GM12878 (cell line): ENCODE measurements around the gene SP1. TPM values are rescaled to one million over a fixed set of nuclear protein-coding genes. Genes with fewer than 3 reads are reported as not detected.
A peak's percentile ranks its signal among the peaks of the same experiment; 100 is the strongest.

Experiments
- ASH2L ChIP-seq: fragments of 300-600, 200-600 bp; sonication (generic); IDR thresholded peaks from 2 replicates; pipeline ENCODE4 v1.6.1; 2017; ENCODE audit warnings: low read depth, mild to moderate bottlenecking, borderline replicate concordance
- ATF2 ChIP-seq: IDR thresholded peaks from 2 replicates; pipeline ENCODE4 v1.6.1; 2012; ENCODE audit warnings: low read length, inconsistent platforms
- CBX5 ChIP-seq: sonication (generic); IDR thresholded peaks from 2 replicates; pipeline ENCODE4 v1.6.1; 2016; ENCODE audit warnings: low read depth, moderate library complexity, mild to moderate bottlenecking, inconsistent platforms
- CHD1 ChIP-seq: IDR thresholded peaks from 2 replicates; pipeline ENCODE4 v1.6.1; 2012; ENCODE audit warnings: low read depth, low read length, improper control_type of control experiment
- CREB1 ChIP-seq: IDR thresholded peaks from 2 replicates; pipeline ENCODE4 v1.6.1; 2012; ENCODE audit warnings: low read depth, mild to moderate bottlenecking, inconsistent platforms
- E4F1 ChIP-seq: fragments of 450-650 bp; IDR thresholded peaks from 2 replicates; pipeline ENCODE4 v1.6.1; 2018; ENCODE audit warnings: borderline replicate concordance, mild to moderate bottlenecking; ENCODE audit not compliant: partially characterized antibody
- EED ChIP-seq: sonication (generic); IDR thresholded peaks from 2 replicates; pipeline ENCODE4 v1.6.1; 2016; ENCODE audit warnings: antibody characterized with exemption, low read depth
- MTA2 ChIP-seq: fragments of 450-650 bp; IDR thresholded peaks from 2 replicates; pipeline ENCODE4 v1.6.1; 2016; ENCODE audit warnings: low read depth, mild to moderate bottlenecking, moderate library complexity
- MYC ChIP-seq: IDR thresholded peaks from 2 replicates; pipeline ENCODE4 v1.6.1; 2011; ENCODE audit warnings: mild to moderate bottlenecking, low read length, moderate library complexity, inconsistent platforms; ENCODE audit not compliant: insufficient read depth, insufficient replicate concordance, insufficient read length, severe bottlenecking
- NFXL1 ChIP-seq: fragments of 450-650 bp; IDR thresholded peaks from 2 replicates; pipeline ENCODE4 v1.6.1; 2017; ENCODE audit warnings: antibody characterized with exemption, mild to moderate bottlenecking, borderline replicate concordance
- PAX8 ChIP-seq: fragments of 450-650 bp; IDR thresholded peaks from 2 replicates; pipeline ENCODE4 v1.6.1; 2017; ENCODE audit warnings: mild to moderate bottlenecking, moderate library complexity
- PBX3 ChIP-seq: IDR thresholded peaks from 2 replicates; pipeline ENCODE4 v1.6.1; 2011; ENCODE audit warnings: mild to moderate bottlenecking, low read depth, low read length, moderate library complexity; ENCODE audit not compliant: insufficient replicate concordance
- RBBP5 ChIP-seq: fragments of 200-600 bp; sonication (generic); conservative IDR thresholded peaks from 2 replicates; pipeline ENCODE4 v1.6.1; 2016
- SUZ12 ChIP-seq: fragments of 200-600 bp; sonication (generic); IDR thresholded peaks from one replicate; pipeline ENCODE4 v1.6.1; 2018; ENCODE audit warnings: antibody characterized with exemption, mild to moderate bottlenecking; ENCODE audit not compliant: unreplicated experiment
- TBL1XR1 ChIP-seq: IDR thresholded peaks from 2 replicates; pipeline ENCODE4 v1.6.1; 2012; ENCODE audit warnings: low read depth, low read length, improper control_type of control experiment
- TCF3 ChIP-seq: IDR thresholded peaks from 2 replicates; pipeline ENCODE4 v1.6.1; 2012; ENCODE audit warnings: low read depth, mild to moderate bottlenecking, low read length, borderline replicate concordance; ENCODE audit not compliant: insufficient read depth
- WRNIP1 ChIP-seq: IDR thresholded peaks from 2 replicates; pipeline ENCODE4 v1.6.1; 2011; ENCODE audit warnings: low read depth, low read length, improper control_type of control experiment, borderline replicate concordance
- ZBED1 ChIP-seq: IDR thresholded peaks from 2 replicates; pipeline ENCODE4 v1.6.1; 2016; ENCODE audit warnings: borderline replicate concordance
- ZNF274 ChIP-seq: IDR thresholded peaks from one replicate; pipeline ENCODE4 v1.8.0; 2011; ENCODE audit not compliant: insufficient read length, insufficient read depth
- ZNF384 ChIP-seq: IDR thresholded peaks from 2 replicates; pipeline ENCODE4 v1.6.1; 2012; ENCODE audit warnings: low read depth, mild to moderate bottlenecking, low read length, improper control_type of control experiment, borderline replicate concordance
- ZNF687 ChIP-seq: fragments of 450-650 bp; IDR thresholded peaks from 2 replicates; pipeline ENCODE4 v1.6.1; 2017; ENCODE audit warnings: mild to moderate bottlenecking, moderate library complexity
- polyA plus RNA-seq, 11 experiments: library from polyadenylated mRNA; depleted of rRNA in 4 of 11; unstranded in 6 of 11; stranded (reverse) in 5 of 11; fragments of >200 nt; fragmentation: Nextera tagmentation in 4 of 11; fragmentation: Illumina TruSeq in 1 of 11; extraction: Ambion mirVana in 4 of 11; extraction: Trizol in 1 of 11; gene quantifications; 1 replicate in 1 of 11; 2 replicates in 10 of 11; pipeline versions ENCODE4 v1.2.1 to v1.2.3, GENCODE V29; 2011 to 2016; ENCODE audit warnings: inconsistent platforms in 2 of 11, missing spikeins in 2 of 11, low read depth in 1 of 11
- total RNA-seq, 4 experiments: library from RNA; depleted of rRNA in 3 of 4; stranded (reverse); fragments of >200 nt in 3 of 4; fragmentation: Illumina TruSeq in 1 of 4; extraction: Trizol in 1 of 4; gene quantifications; 2 replicates each; pipeline versions ENCODE4 v1.2.1 to v1.2.3, GENCODE V29; 2013 to 2021

Gene SP1
- total and polyA plus RNA-seq, 10 of the 15 experiments (the other 5 are each of a cell fraction or from before 2014, with no cell fraction given) = 3.3 to 52.0 (median 25.2) TPM

- TF ChIP-seq E4F1 = peak; percentile 90
- no peak for TF ChIP-seq TBL1XR1
- TF ChIP-seq WRNIP1 = no peak
- peak; percentile 73 for TF ChIP-seq CREB1
- TF ChIP-seq MYC = no peak
- TF ChIP-seq ATF2 = no peak
- no peak for TF ChIP-seq CBX5
- TF ChIP-seq CHD1 = no peak
- no peak for TF ChIP-seq ZNF274
- no peak for TF ChIP-seq ZNF384
- no peak for TF ChIP-seq SUZ12
- 0 out of 2 replicates have a peak, but pooled peaks have one; percentile 69 for TF ChIP-seq ZNF687
- TF ChIP-seq TCF3 = 0 out of 2 replicates have a peak, but pooled peaks have one; percentile 10
- TF ChIP-seq ASH2L = no peak
- no peak for TF ChIP-seq RBBP5
- TF ChIP-seq MTA2 = 0 out of 2 replicates have a peak, but pooled peaks have one; percentile 8
- no peak for TF ChIP-seq EED
- TF ChIP-seq NFXL1 = no peak
- peak; percentile 94 for TF ChIP-seq PBX3
- TF ChIP-seq PAX8 = no peak
- TF ChIP-seq ZBED1 = no peak
Measured at GRCh38 chr12:53441040-53441833, 61.3 kb downstream of the SP1 start, which contains the start of gene PRR13 (continued).
